ENCODE data around the gene FPR3. TPM values are rescaled to one million over a fixed set of nuclear protein-coding genes. Genes with fewer than 3 reads are reported as not detected.
"Not testable (repeated sequence)": the region's sequence is repeated elsewhere in the genome, so short reads cannot be mapped to it uniquely, and the experiment has no call there.

FPR3 gene
- total RNA-seq, 2 donors from 2014 or later: not detected

- H3K4me3 Mint-ChIP-seq: peak overlapping the region in 1 of 2 donors; percentile 10
- no peaks in the 10 kb centered on the region for H3K4me1 Mint-ChIP-seq (ENCODE audit: low read depth)
- H3K9me3 Mint-ChIP-seq: peaks cover 3% of the 10 kb centered on the region in 2 donors
- no peak for DNase-seq
- no peak overlapping the region for H3K27ac Mint-ChIP-seq
- H3K36me3 Mint-ChIP-seq (ENCODE audit: insufficient read depth in 2 of 2): peaks cover 1 to 2% of the 10 kb centered on the region in 2 donors
- peaks cover 56% of the 10 kb centered on the region for H3K27me3 Mint-ChIP-seq (ENCODE audit: low read depth)
- ATAC-seq (replicated peaks in 1 of 2): peak in 1 of 2 donors; percentile 55
Observed at GRCh38 chr19:51771376-51772130, 23.4 kb upstream of the FPR3 start.

- Mint-ChIP-seq H3K27me3 (ENCODE audit: low read depth) (peaks cover 70% of the 10 kb centered on the region), H3K4me1 (ENCODE audit: low read depth) (peaks cover 6% of the 10 kb centered on the region), H3K9me3 (peaks cover 3% of the 10 kb centered on the region in 2 donors), H3K4me3 (no peak overlapping the region), H3K27ac (no peak overlapping the region), H3K36me3 (ENCODE audit: insufficient read depth in 2 of 2) (peaks cover 1 to 2% of the 10 kb centered on the region in 2 donors)
- no peak for DNase-seq
- ATAC-seq (replicated peaks in 1 of 2): no peak
Observed at GRCh38 chr19:51772977-51773376, 22.0 kb upstream of the FPR3 start.

GRCh38 chr19:51776561-51776960, 18.4 kb upstream of the FPR3 start:
- peaks cover 87% of the 10 kb centered on the region for H3K27me3 Mint-ChIP-seq (ENCODE audit: low read depth)

GRCh38 chr19:51777570-51778462, 17.1 kb upstream of the FPR3 start:
- DNase-seq (peak; percentile 44 to 55), ATAC-seq (replicated peaks in 1 of 2) (peak; percentile 61 to 67)
- Mint-ChIP-seq H3K4me1 (ENCODE audit: low read depth) (peaks cover 6% of the 10 kb centered on the region), H3K36me3 (ENCODE audit: insufficient read depth in 2 of 2) (peaks cover 1 to 2% of the 10 kb centered on the region in 2 donors), H3K9me3 (peaks cover 0 to 2% of the 10 kb centered on the region in 2 donors), H3K27ac (no peak overlapping the region), H3K27me3 (ENCODE audit: low read depth) (peaks cover 84% of the 10 kb centered on the region), H3K4me3 (no peak overlapping the region)

More at GRCh38 chr19:51776561-51776960, 18.4 kb upstream of the FPR3 start:
- not testable (repeated sequence) for H3K36me3 Mint-ChIP-seq (ENCODE audit: insufficient read depth in 2 of 2); H3K9me3 Mint-ChIP-seq; ATAC-seq (replicated peaks in 1 of 2); H3K4me1 Mint-ChIP-seq (ENCODE audit: low read depth); DNase-seq; H3K4me3 Mint-ChIP-seq; H3K27ac Mint-ChIP-seq

GRCh38 chr19:51779181-51779580, 15.8 kb upstream of the FPR3 start:
- Mint-ChIP-seq H3K4me1 (ENCODE audit: low read depth) (peaks cover 6% of the 10 kb centered on the region), H3K27me3 (ENCODE audit: low read depth) (peaks cover 76% of the 10 kb centered on the region), H3K36me3 (ENCODE audit: insufficient read depth in 2 of 2) (peaks cover 0 to 2% of the 10 kb centered on the region in 2 donors), H3K9me3 (no peaks in the 10 kb centered on the region), H3K27ac (no peak overlapping the region), H3K4me3 (no peak overlapping the region)
- ATAC-seq (replicated peaks in 1 of 2) (no peak), DNase-seq (no peak)

GRCh38 chr19:51779703-51780102, 15.3 kb upstream of the FPR3 start:
- no peaks in the 10 kb centered on the region for H3K9me3 Mint-ChIP-seq
- ATAC-seq (replicated peaks in 1 of 2) (no peak), DNase-seq (no peak)
- no peaks in the 10 kb centered on the region for H3K36me3 Mint-ChIP-seq (ENCODE audit: insufficient read depth in 2 of 2)
- H3K27me3 Mint-ChIP-seq (ENCODE audit: low read depth): peaks cover 70% of the 10 kb centered on the region
- no peak overlapping the region for H3K27ac Mint-ChIP-seq
- peaks cover 6% of the 10 kb centered on the region for H3K4me1 Mint-ChIP-seq (ENCODE audit: low read depth)
- no peak overlapping the region for H3K4me3 Mint-ChIP-seq

- Mint-ChIP-seq H3K27ac (no peak overlapping the region), H3K27me3 (ENCODE audit: low read depth) (peaks cover 65% of the 10 kb centered on the region), H3K4me1 (ENCODE audit: low read depth) (peaks cover 6% of the 10 kb centered on the region), H3K4me3 (no peak overlapping the region), H3K9me3 (no peaks in the 10 kb centered on the region), H3K36me3 (ENCODE audit: insufficient read depth in 2 of 2) (no peaks in the 10 kb centered on the region)
- ATAC-seq (replicated peaks in 1 of 2): no peak
- no peak for DNase-seq
Observed at GRCh38 chr19:51780270-51780669, 14.7 kb upstream of the FPR3 start.

GRCh38 chr19:51781999-51782398, 13.0 kb upstream of the FPR3 start:
- H3K27me3 Mint-ChIP-seq (ENCODE audit: low read depth): peaks cover 47% of the 10 kb centered on the region
- H3K27ac Mint-ChIP-seq: no peak overlapping the region
- peaks cover 6% of the 10 kb centered on the region for H3K4me1 Mint-ChIP-seq (ENCODE audit: low read depth)
- H3K36me3 Mint-ChIP-seq (ENCODE audit: insufficient read depth in 2 of 2): peaks cover 0 to 2% of the 10 kb centered on the region in 2 donors
- DNase-seq (no peak), ATAC-seq (replicated peaks in 1 of 2) (no peak)
- no peaks in the 10 kb centered on the region for H3K9me3 Mint-ChIP-seq
- H3K4me3 Mint-ChIP-seq: no peak overlapping the region

GRCh38 chr19:51783372-51783771, 11.6 kb upstream of the FPR3 start:
- H3K4me3 Mint-ChIP-seq: no peak overlapping the region
- no peaks in the 10 kb centered on the region for H3K4me1 Mint-ChIP-seq (ENCODE audit: low read depth)
- ATAC-seq (replicated peaks in 1 of 2) (no peak), DNase-seq (peak; percentile 8 to 11)
- peaks cover 4 to 7% of the 10 kb centered on the region in 2 donors for H3K36me3 Mint-ChIP-seq (ENCODE audit: insufficient read depth in 2 of 2)
- peaks cover 38% of the 10 kb centered on the region for H3K27me3 Mint-ChIP-seq (ENCODE audit: low read depth)
- no peak overlapping the region for H3K27ac Mint-ChIP-seq
- H3K9me3 Mint-ChIP-seq: peaks cover 0 to 5% of the 10 kb centered on the region in 2 donors

GRCh38 chr19:51784109-51784785, 10.7 kb upstream of the FPR3 start:
- H3K4me3 Mint-ChIP-seq: no peak overlapping the region
- H3K27ac Mint-ChIP-seq: no peak overlapping the region
- no peak for ATAC-seq (replicated peaks in 1 of 2)
- H3K27me3 Mint-ChIP-seq (ENCODE audit: low read depth): peaks cover 35% of the 10 kb centered on the region
- peaks cover 4 to 7% of the 10 kb centered on the region in 2 donors for H3K36me3 Mint-ChIP-seq (ENCODE audit: insufficient read depth in 2 of 2)
- DNase-seq: no peak
- no peaks in the 10 kb centered on the region for H3K4me1 Mint-ChIP-seq (ENCODE audit: low read depth)
- H3K9me3 Mint-ChIP-seq: peaks cover 2 to 8% of the 10 kb centered on the region in 2 donors

- Mint-ChIP-seq H3K4me3 (no peak overlapping the region), H3K4me1 (ENCODE audit: low read depth) (no peaks in the 10 kb centered on the region), H3K36me3 (ENCODE audit: insufficient read depth in 2 of 2) (peaks cover 4 to 7% of the 10 kb centered on the region in 2 donors), H3K27me3 (ENCODE audit: low read depth) (peaks cover 28% of the 10 kb centered on the region), H3K9me3 (peaks cover 2 to 8% of the 10 kb centered on the region in 2 donors), H3K27ac (no peak overlapping the region)
- DNase-seq (peak; percentile 75 to 81), ATAC-seq (replicated peaks in 1 of 2) (peak; percentile 95 to 96)
Observed at GRCh38 chr19:51784922-51785690, 9.9 kb upstream of the FPR3 start.

Measured in activated T-cell treated with anti-CD3 and anti-CD28 coated beads, Interleukin-2, amount 50 U/mL, for 72 hours (primary cell).